ENCODE results near the gene BUD23. TPM values are rescaled to one million over a fixed set of nuclear protein-coding genes. Genes with fewer than 3 reads are reported as not detected.
A peak's percentile ranks its signal among the peaks of the same experiment; 100 is the strongest.

Gene BUD23, protein sequence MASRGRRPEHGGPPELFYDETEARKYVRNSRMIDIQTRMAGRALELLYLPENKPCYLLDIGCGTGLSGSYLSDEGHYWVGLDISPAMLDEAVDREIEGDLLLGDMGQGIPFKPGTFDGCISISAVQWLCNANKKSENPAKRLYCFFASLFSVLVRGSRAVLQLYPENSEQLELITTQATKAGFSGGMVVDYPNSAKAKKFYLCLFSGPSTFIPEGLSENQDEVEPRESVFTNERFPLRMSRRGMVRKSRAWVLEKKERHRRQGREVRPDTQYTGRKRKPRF
- 10 to 100 TPM; 54.3 to 60.6 TPM for total RNA-seq
- polyA plus RNA-seq = 100 to 1,000 TPM; 114 to 187 TPM

DNA sequence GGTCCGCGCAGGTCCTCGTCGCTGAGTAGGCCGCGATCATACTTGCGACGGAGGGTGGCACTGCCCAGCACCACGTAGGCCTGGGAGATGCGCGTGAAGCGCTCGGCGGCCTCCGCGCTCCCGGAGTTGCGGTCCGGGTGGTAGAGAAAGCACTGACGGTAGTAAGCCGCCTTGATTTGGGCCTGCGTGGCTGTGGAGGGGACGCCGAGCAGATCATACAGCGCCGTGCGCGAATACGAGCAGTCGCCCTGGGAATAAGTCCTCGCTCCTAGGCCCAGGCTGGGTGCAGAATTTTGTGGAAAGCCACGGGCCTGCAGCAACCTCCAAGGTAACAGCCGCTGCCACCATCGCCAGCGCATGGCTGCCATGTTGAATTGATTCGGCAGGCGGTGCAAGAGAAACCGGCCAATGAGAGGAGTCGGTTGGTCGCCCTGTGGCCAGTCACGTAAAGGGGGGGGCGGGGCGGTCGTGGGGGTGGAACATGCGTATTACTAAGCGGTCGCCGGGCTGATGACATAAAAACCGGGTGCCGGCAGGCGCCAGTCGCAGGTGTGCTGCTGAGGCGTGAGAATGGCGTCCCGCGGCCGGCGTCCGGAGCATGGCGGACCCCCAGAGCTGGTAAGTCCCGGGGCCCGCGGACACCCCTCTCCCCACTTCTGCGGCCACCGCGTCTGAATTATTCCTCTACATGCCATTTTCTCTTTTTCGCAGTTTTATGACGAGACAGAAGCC is at the start of gene BUD23, which contains the start of gene DNAJC30:
TSS of gene BUD23 (plus strand) at position 542 of the 732 bp plus-strand sequence. CDS start at position 571, 29 bp downstream.
TSS of gene DNAJC30 (minus strand) at position 398 of the 732 bp plus-strand sequence. CDS start at position 368, 30 bp downstream.
- H3K36me3 Mint-ChIP-seq = peaks cover 15 to 37% of the 10 kb centered on the region in 2 donors
- intact Hi-C loops (cut with micrococcal nuclease) = loop anchor here (1.0 kb wide), 5 partner anchors 16 to 126 kb away; partner anchors contain the start of genes ABHD11, BCL7B, TBL2 and VPS37D
- H3K36me3 ChIP-seq (ENCODE audit: insufficient read depth, low read length) = peaks cover 13% of the 10 kb centered on the region
- peak within 1 kb of the TSS; percentile 89 to 98 for H3K4me3 ChIP-seq (ENCODE audit: low read length in 2 of 2)
- no peaks in the 10 kb centered on the region for H3K9me3 Mint-ChIP-seq
- H3K27me3 Mint-ChIP-seq = no peaks in the 10 kb centered on the region
- POLR2A ChIA-PET (ENCODE audit: partially characterized antibody) = interaction anchor here (1.0 to 1.3 kb wide), 3 partner anchors 15 to 35 kb away, joined by 3 to 4 read pairs (median 3); no protein-coding TSS in a partner anchor
- H3K27ac ChIP-seq (ENCODE audit: low read depth, low read length) = peak within 1 kb of the TSS; percentile 78
- peak within 1 kb of the TSS; percentile 94 to 97 (median 95) for H3K27ac Mint-ChIP-seq
- peaks cover 15 to 47% (median 30%) of the 10 kb centered on the region in 4 donors for H3K4me1 Mint-ChIP-seq
- CTCF ChIA-PET (ENCODE audit: partially characterized antibody) = no interaction called here
- H3K4me3 Mint-ChIP-seq = peak within 1 kb of the TSS; percentile 94 to 99 (median 96)
- peak; percentile 86 to 98 (median 92) for DNase-seq
- peaks cover 28% of the 10 kb centered on the region for H3K4me1 ChIP-seq (ENCODE audit: insufficient read depth, low read length)
- no peaks in the 10 kb centered on the region for H3K9me3 ChIP-seq (ENCODE audit: control insufficient read depth in 1 of 2, low read length in 2 of 2)
- H3K27me3 ChIP-seq (ENCODE audit: insufficient read depth, low read length) = no peaks in the 10 kb centered on the region

DNA sequence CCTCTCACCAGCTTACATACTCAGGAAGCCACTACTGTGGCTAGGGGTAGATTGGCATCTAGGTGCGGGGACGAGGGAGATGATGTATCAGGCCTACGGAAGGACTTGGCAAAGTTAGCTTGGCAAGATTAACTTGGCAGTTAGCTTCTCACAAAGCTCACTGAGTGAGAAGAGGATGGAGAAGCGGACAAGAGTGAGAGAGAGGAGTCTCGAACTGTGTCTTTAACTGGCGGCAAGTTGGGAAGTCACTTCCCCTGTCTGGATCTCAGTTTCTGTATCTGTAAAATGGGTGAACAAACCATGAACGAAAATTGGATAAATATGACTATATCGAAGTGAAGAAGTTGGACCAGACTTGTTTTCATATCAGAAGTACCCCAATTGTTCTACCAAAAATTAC is 49.6 kb upstream of the BUD23 start:
- DNase-seq = no peak
- Histone ChIP-seq H3K4me1 (ENCODE audit: insufficient read depth, low read length) (no peaks in the 10 kb centered on the region), H3K4me3 (ENCODE audit: low read length in 2 of 2) (no peak overlapping the region), H3K9me3 (ENCODE audit: control insufficient read depth in 1 of 2, low read length in 2 of 2) (no peaks in the 10 kb centered on the region), H3K27ac (ENCODE audit: low read depth, low read length) (no peak overlapping the region), H3K36me3 (ENCODE audit: insufficient read depth, low read length) (no peaks in the 10 kb centered on the region), H3K27me3 (ENCODE audit: insufficient read depth, low read length) (no peaks in the 10 kb centered on the region)
- Mint-ChIP-seq H3K9me3 (peaks cover 0 to 3% (median 0%) of the 10 kb centered on the region in 8 donors), H3K4me1 (no peaks in the 10 kb centered on the region), H3K27me3 (peaks cover 35% of the 10 kb centered on the region in 2 donors), H3K27ac (no peak overlapping the region), H3K4me3 (no peak overlapping the region), H3K36me3 (no peaks in the 10 kb centered on the region)
- CTCF ChIA-PET (ENCODE audit: partially characterized antibody) = no interaction called here
- POLR2A ChIA-PET (ENCODE audit: partially characterized antibody) = no interaction called here
- intact Hi-C loops (cut with micrococcal nuclease) = no loop called here

DNA sequence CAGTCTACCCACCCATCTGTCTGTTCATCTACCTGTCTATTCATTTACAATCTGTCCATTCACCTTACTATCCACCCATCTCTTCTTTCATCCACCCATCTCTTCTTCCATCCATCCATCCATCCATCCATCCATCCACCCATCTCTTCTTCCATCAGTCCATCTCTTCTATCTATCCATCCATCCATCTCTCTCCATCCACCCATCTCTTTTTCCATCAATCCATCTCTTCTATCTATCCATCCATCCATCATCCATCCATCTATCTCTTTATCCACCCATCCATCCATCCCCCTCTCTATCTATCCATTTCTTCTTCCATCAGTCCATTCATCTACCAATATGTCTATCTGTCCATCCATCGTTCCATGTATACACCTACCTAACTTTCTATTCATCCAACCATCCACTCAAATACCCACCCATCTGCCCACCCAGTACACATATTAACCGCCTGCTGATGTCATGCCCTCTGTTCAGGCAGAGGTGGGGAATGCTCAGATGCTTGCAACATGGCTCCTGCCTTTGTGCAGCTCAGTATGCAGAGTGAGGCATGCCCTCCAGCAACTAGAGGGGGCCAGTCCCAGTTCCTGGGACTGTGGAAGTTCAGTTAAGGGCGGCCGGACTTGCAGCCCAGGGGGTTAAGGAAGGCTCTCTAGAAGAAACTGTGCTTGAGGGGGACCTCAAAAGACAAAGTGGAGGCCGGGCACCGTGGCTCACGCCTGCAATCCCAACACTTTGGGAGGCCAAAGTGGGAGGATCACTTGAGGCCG is 47.8 kb upstream of the BUD23 start:
- Mint-ChIP-seq H3K4me3 (no peak overlapping the region), H3K27ac (no peak overlapping the region), H3K36me3 (no peaks in the 10 kb centered on the region), H3K27me3 (peaks cover 28 to 29% of the 10 kb centered on the region in 2 donors), H3K4me1 (no peaks in the 10 kb centered on the region), H3K9me3 (peaks cover 0 to 6% (median 0%) of the 10 kb centered on the region in 8 donors)
- Histone ChIP-seq H3K9me3 (ENCODE audit: control insufficient read depth in 1 of 2, low read length in 2 of 2) (no peaks in the 10 kb centered on the region), H3K27me3 (ENCODE audit: insufficient read depth, low read length) (no peaks in the 10 kb centered on the region), H3K36me3 (ENCODE audit: insufficient read depth, low read length) (no peaks in the 10 kb centered on the region), H3K4me3 (ENCODE audit: low read length in 2 of 2) (no peak overlapping the region), H3K27ac (ENCODE audit: low read depth, low read length) (no peak overlapping the region), H3K4me1 (ENCODE audit: insufficient read depth, low read length) (no peaks in the 10 kb centered on the region)
- intact Hi-C loops (cut with micrococcal nuclease) = no loop called here
- DNase-seq = no peak
- ChIA-PET CTCF (ENCODE audit: partially characterized antibody) (no interaction called here), POLR2A (ENCODE audit: partially characterized antibody) (no interaction called here)

DNA sequence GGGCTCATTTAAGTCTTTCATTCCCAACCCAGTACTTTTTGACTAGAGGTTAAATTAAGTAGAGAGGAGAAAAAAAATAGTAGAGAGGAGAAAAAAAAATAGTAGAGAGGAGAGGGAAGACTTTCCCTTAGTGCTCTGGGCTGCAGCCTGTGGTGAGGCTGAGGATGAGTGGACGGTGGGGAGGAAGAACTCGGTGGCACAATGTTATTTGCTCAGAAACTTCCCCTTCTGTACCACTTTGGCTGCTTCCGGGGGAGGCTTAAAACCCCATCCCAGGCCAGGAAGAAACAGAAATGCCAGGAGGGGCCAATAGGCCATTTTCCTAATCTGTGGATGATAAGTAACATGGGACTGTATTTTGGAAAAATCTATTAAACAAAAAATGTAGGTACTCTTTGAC is 44.5 kb upstream of the BUD23 start:
- Mint-ChIP-seq H3K27me3 (peaks cover 19 to 26% of the 10 kb centered on the region in 2 donors), H3K36me3 (no peaks in the 10 kb centered on the region), H3K27ac (peak overlapping the region in 1 of 7 donors; percentile 9), H3K4me3 (no peak overlapping the region), H3K9me3 (peaks cover 0 to 15% (median 6%) of the 10 kb centered on the region in 8 donors), H3K4me1 (no peaks in the 10 kb centered on the region)
- H3K9me3 ChIP-seq (ENCODE audit: control insufficient read depth in 1 of 2, low read length in 2 of 2) = peaks cover 0 to 5% of the 10 kb centered on the region in 2 donors
- H3K4me1 ChIP-seq (ENCODE audit: insufficient read depth, low read length) = no peaks in the 10 kb centered on the region
- intact Hi-C loops (cut with micrococcal nuclease) = no loop called here
- POLR2A ChIA-PET (ENCODE audit: partially characterized antibody) = no interaction called here
- CTCF ChIA-PET (ENCODE audit: partially characterized antibody) = no interaction called here
- no peaks in the 10 kb centered on the region for H3K36me3 ChIP-seq (ENCODE audit: insufficient read depth, low read length)
- H3K27ac ChIP-seq (ENCODE audit: low read depth, low read length) = no peak overlapping the region
- no peaks in the 10 kb centered on the region for H3K27me3 ChIP-seq (ENCODE audit: insufficient read depth, low read length)
- no peak for DNase-seq
- H3K4me3 ChIP-seq (ENCODE audit: low read length in 2 of 2) = no peak overlapping the region

DNA sequence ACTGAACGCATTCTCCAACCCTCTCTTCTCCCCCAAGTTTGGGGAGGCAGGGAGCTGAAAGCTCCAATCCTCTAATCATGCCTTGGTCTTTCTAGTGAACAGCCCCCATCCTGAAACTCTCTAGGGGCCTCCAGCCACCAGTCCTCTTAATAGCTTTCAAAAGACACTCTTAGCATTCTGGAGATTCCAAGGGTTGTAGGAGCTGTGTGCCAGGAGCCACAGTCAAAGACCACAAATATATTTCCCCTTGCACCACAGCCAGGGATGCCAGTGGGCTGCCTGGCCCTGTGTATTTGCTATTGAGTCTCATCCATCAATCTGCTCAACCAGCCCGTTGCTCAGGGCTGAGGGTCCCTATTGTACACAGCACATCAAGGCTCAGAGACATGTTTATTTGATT is 40.6 kb upstream of the BUD23 start:
- peaks cover under 1% of the 10 kb centered on the region for H3K4me1 ChIP-seq (ENCODE audit: insufficient read depth, low read length)
- no peaks in the 10 kb centered on the region for H3K36me3 ChIP-seq (ENCODE audit: insufficient read depth, low read length)
- peaks cover 0 to 5% of the 10 kb centered on the region in 2 donors for H3K9me3 ChIP-seq (ENCODE audit: control insufficient read depth in 1 of 2, low read length in 2 of 2)
- Mint-ChIP-seq H3K36me3 (no peaks in the 10 kb centered on the region), H3K4me1 (no peaks in the 10 kb centered on the region), H3K4me3 (no peak overlapping the region), H3K27ac (no peak overlapping the region), H3K9me3 (peaks cover 0 to 15% (median 6%) of the 10 kb centered on the region in 8 donors), H3K27me3 (peaks cover 18 to 24% of the 10 kb centered on the region in 2 donors)
- DNase-seq = no peak
- POLR2A ChIA-PET (ENCODE audit: partially characterized antibody) = interaction anchor here (0.6 kb wide), 1 partner anchor 199 kb away, joined by 3 read pairs; no protein-coding TSS in a partner anchor
- intact Hi-C loops (cut with micrococcal nuclease) = no loop called here
- no peak overlapping the region for H3K27ac ChIP-seq (ENCODE audit: low read depth, low read length)
- no peaks in the 10 kb centered on the region for H3K27me3 ChIP-seq (ENCODE audit: insufficient read depth, low read length)
- H3K4me3 ChIP-seq (ENCODE audit: low read length in 2 of 2) = no peak overlapping the region
- CTCF ChIA-PET (ENCODE audit: partially characterized antibody) = no interaction called here

DNA sequence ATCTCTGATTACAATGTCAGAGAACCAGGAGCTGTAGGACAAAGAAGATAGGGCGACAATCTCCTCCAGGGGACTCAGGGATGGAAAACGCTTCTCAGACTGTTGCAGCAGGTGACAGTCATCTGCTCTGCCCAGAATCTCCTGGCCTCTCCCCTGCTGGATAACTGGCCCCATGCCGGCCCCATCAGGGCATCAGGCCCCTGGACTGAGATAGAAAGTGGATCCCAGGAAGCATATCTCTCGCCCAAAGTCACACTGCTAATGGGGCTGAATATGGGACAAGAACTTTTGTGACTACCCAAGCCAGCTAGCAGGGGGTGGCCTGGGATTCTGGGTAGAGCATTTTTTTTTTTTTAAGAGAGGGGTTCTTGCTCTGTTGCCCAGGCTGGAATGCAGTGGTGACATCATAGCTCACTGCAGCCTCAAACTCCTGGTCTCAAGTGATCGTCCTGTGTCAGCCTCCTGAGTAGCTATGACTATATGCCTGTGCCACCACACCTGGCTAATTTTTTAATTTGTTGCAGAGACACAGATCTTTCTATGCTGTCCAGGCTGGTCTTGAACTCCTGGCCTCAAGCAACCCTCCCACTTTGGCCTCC is 38.6 kb upstream of the BUD23 start:
- Mint-ChIP-seq H3K27ac (no peak overlapping the region), H3K4me3 (no peak overlapping the region), H3K27me3 (peaks cover 26 to 31% of the 10 kb centered on the region in 2 donors), H3K9me3 (peaks cover 0 to 15% (median 6%) of the 10 kb centered on the region in 8 donors), H3K4me1 (peaks cover 0 to 6% (median under 1%) of the 10 kb centered on the region in 4 donors), H3K36me3 (no peaks in the 10 kb centered on the region)
- H3K4me3 ChIP-seq (ENCODE audit: low read length in 2 of 2) = no peak overlapping the region
- DNase-seq = no peak
- ChIA-PET CTCF (ENCODE audit: partially characterized antibody) (interaction anchor here (1.0 kb wide), 1 partner anchor 81 kb away, joined by 3 read pairs; no protein-coding TSS in a partner anchor), POLR2A (ENCODE audit: partially characterized antibody) (no interaction called here)
- peaks cover 9% of the 10 kb centered on the region for H3K4me1 ChIP-seq (ENCODE audit: insufficient read depth, low read length)
- H3K9me3 ChIP-seq (ENCODE audit: control insufficient read depth in 1 of 2, low read length in 2 of 2) = peaks cover 0 to 5% of the 10 kb centered on the region in 2 donors
- H3K36me3 ChIP-seq (ENCODE audit: insufficient read depth, low read length) = no peaks in the 10 kb centered on the region
- H3K27ac ChIP-seq (ENCODE audit: low read depth, low read length) = no peak overlapping the region
- intact Hi-C loops (cut with micrococcal nuclease) = no loop called here
- peaks cover 10% of the 10 kb centered on the region for H3K27me3 ChIP-seq (ENCODE audit: insufficient read depth, low read length)

Data from CD4-positive, alpha-beta memory T cell (primary cell).